OCI-M2 (cell line): ENCODE measurements around the gene SEMA4G.
A peak's percentile ranks its signal among the peaks of the same experiment; 100 is the strongest.

ENCODE experiments used
- DNase-seq: peaks from one replicate; lab custom pipeline; 2025; ENCODE audit not compliant: unreplicated experiment; lab: John Stamatoyannopoulos, UW

The SEMA4G gene, protein sequence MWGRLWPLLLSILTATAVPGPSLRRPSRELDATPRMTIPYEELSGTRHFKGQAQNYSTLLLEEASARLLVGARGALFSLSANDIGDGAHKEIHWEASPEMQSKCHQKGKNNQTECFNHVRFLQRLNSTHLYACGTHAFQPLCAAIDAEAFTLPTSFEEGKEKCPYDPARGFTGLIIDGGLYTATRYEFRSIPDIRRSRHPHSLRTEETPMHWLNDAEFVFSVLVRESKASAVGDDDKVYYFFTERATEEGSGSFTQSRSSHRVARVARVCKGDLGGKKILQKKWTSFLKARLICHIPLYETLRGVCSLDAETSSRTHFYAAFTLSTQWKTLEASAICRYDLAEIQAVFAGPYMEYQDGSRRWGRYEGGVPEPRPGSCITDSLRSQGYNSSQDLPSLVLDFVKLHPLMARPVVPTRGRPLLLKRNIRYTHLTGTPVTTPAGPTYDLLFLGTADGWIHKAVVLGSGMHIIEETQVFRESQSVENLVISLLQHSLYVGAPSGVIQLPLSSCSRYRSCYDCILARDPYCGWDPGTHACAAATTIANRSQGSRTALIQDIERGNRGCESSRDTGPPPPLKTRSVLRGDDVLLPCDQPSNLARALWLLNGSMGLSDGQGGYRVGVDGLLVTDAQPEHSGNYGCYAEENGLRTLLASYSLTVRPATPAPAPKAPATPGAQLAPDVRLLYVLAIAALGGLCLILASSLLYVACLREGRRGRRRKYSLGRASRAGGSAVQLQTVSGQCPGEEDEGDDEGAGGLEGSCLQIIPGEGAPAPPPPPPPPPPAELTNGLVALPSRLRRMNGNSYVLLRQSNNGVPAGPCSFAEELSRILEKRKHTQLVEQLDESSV

GRCh38 chr10:100969187-100970075 is at the start of gene SEMA4G:
Gene SEMA4G, plus strand, starts transcription at chr10:100969504. Its CDS starts 3,409 bp downstream, at chr10:100972913.
- DNase-seq, result peak; percentile 37

DNA sequence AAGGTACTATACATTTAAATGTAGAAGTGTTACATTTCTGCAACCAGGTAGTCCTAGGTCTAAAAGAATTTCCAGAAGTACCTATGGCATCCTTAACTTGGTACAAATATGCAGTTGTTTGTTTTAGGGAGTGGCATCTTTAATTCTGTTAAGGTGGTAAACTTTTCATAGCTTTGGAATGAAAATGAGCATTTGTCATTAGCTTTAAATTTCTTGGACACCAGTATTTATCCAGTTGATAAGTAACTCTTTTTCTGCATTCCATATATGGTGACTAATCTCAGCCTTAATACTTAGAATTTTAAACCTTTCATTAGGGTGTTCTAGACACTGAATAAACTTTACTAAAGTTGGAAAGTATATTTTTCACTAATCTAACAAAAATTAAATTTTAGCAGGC is 45.7 kb upstream of the SEMA4G start:
- no peak for DNase-seq

GRCh38 chr10:100927266-100927665 is 42.0 kb upstream of the SEMA4G start:
- DNase-seq, result no peak

- DNase-seq, result no peak
Observed at GRCh38 chr10:100928039-100928438, 41.3 kb upstream of the SEMA4G start.

GRCh38 chr10:100930368-100930767 is 38.9 kb upstream of the SEMA4G start:
- no peak for DNase-seq

GRCh38 chr10:100934084-100934659 is 35.1 kb upstream of the SEMA4G start:
- no peak for DNase-seq

GRCh38 chr10:100939763-100940344 is 29.4 kb upstream of the SEMA4G start:
- no peak for DNase-seq

- DNase-seq, result no peak
Observed at GRCh38 chr10:100942229-100942628, 27.1 kb upstream of the SEMA4G start.

DNA sequence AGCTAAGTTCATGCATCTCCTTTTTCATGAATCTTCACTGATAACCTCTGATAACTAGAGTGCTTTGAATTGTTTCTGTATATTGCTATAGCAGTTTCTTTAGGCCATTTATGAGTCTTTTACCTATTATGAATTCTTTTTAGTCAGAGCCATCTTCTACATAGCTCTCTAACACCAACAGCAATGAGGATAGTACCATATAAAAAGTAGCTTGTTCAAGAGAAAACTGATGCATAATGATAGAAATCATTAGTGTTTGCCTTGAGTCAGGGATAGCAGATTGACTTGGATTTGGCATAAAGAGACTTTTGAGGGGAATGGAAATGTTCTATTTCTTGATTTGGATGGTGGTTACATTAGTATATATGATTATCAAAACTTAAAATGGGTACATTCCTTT is 25.8 kb upstream of the SEMA4G start:
- DNase-seq, result no peak

GRCh38 chr10:100945754-100946153 is 23.6 kb upstream of the SEMA4G start:
- DNase-seq, result no peak

GRCh38 chr10:100948916-100949315 is 20.4 kb upstream of the SEMA4G start:
- no peak for DNase-seq

DNA sequence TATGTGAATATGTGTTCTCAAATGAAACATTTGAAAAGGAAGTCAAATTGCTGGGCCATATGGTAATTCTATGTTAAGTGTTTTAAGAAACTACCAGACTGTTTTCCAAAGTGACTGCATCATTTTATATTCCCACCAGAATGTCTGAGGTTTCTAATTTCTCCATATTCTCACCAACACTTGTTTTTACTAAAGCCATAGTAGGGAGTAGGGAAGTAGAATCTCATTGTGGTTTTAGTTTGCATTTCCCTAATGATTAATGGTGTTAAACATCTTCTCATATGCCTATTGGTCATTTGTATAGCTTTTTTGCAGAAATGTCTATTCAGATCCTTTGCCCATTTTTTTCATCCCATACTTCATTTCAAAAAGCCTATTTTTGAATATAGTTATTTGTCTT is 9.1 kb upstream of the SEMA4G start:
- no peak for DNase-seq

GRCh38 chr10:100962351-100963080 is 6.8 kb upstream of the SEMA4G start:
- no peak for DNase-seq

DNA sequence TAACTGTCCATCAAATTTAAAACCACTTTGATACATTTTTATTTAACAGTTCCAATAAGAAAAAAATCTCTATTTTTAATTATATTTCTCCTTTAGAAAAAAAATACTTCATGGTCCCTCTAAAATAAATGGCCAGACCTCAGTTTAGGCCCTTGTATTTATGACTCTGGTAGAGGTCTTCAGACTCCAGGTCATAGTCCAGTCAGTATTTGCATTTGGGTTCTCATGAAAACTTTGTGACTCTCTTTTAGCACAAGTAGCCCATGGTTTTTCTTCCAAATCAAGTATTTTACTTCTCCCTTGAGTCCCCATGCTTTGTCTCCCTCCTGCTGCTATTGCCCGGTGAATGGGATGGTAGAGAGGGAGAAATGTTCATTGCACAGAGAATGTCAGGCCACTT is 5.5 kb upstream of the SEMA4G start:
- no peak for DNase-seq

DNA sequence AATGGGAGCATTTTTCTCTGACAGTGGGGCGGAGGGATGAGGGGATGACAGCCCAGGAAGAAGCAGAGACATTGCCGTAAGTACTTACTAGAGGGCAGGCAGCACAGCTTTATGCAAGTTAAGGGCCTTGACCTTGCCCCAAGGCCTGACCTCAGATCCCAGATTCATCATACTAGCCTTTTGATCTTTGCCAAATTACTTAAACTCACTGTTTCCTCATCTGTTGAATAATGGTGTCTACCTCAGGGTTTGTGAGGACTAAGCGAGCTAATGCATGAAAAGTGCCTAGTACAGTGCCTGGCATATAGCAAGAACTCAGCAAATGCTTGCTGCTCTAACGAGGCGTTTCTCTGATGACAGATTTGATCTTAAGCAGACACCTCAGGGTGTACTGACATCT is 3.5 kb upstream of the SEMA4G start:
- no peak for DNase-seq

- DNase-seq, result no peak
Observed at GRCh38 chr10:100966887-100967286, 2.4 kb upstream of the SEMA4G start.

GRCh38 chr10:100967332-100967731 is 2.0 kb upstream of the SEMA4G start:
- DNase-seq, result peak; percentile 69

DNA sequence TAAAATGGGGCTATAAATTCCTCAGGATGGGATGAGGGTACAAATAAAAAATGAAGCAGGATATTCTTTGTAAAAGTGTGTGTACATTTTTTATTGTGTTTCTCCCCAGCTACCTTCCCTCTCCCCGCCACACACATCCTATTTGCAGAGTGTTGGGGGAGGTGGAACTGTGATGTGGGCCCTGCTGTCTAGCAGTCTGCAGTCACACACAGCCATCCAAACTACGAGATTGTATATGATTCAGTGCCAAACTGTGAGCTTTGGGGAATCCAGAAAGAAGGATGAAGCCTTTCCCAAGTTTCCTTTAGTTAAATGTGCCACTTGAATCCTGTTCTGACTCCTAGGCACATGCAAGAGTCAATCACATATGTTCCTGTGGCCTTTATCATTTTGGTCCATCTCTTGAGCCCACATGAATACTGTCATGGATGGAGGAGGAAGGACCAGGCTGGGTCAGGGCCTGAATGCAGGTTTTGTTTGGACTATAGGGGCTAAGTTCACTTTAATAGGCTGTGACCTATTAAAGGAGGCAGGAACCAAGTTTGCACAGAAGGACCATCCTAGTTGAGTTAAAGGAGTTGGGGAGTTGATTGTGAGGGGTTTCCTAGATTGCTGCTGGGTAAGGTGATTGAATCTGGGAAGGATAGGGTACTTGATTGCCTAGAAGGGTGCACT is 1.1 kb upstream of the SEMA4G start:
- DNase-seq, result no peak

- DNase-seq, result no peak
Observed at GRCh38 chr10:100968863-100969186, 479 bp upstream of the SEMA4G start.
